Glomerular visceral epithelial cell (primary cell): ENCODE results near the gene METTL24.
"Not testable (repeated sequence)": the region's sequence is repeated elsewhere in the genome, so short reads cannot be mapped to it uniquely, and the experiment has no call there.

Experiments used
- DNase-seq: peaks from one replicate; pipeline ENCODE4 v3.0.0-alpha.2; 2016; ENCODE audit errors: extremely low spot score

Gene METTL24

GRCh38 chr6:110360676-110361075, 2.5 kb upstream of the METTL24 start:
- DNase-seq = peak; percentile 67

- no peak for DNase-seq
Observed at GRCh38 chr6:110359556-110359955, 1.4 kb upstream of the METTL24 start.

DNA sequence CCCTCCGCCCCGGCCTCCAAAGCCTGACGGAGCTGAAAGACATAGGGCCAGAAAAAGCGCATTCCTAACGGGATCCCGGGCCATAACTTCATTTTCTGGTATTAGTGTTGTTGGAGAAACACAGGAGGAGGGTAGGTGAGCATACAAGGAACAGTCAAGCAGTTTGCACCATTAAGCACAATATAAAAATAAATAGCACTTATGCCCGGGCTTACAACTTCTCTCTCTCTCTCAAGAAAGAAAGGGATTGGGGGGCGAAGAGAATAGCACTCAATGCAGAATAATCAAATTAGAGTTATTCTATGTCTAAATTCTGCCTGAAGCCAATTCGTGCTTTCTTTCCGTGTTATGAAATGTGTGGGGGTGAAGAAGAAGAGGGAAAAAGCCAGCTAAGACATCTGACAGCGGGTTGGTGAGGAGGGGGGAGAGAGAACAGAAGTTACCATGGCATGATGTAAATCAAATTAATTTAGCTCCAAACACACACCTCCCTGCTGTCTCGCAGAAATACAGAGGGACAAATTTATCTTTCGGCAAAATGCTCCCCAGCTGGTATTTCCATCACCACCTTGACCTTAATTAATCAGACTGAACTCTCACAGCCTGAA, 508 bp upstream of the METTL24 start:
- no peak for DNase-seq

DNA sequence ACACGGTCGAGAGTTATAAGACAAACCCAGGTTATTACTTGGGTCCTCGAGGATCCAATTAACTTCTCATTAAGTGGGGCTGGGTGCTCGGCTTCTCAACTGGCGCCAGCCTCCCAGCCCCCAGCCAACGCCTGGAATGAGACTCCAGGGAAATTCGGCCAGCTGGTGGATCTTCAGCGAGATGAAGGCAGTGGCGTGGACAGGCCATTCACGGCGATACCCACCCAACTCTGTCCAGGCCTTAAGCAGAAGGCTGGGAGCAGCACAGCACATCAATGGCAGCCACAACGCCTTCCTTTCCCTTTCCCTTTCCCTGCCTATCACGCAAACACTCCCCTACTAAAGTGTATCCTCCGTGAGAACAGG, 868 bp downstream of the METTL24 start:
- DNase-seq = no peak

DNA sequence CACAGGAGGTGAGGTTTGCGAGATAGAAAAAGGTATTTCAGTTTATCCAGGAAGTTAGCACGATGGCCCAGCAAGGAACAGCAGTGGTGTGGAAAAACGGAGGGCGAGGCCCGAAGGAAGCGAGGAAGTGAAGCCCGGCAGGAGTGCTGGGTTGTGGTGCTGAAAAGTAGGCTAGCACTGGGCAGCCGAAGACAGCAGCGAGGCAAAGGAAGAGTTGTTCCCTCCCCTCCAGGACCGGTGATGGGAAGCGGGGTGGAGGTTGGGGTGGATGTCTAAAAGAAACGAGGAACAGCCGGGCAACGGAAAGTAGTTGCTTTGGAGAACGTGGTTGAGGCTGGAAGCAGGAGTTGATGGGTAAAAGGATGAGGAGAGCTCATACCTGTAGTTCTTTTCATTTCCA, 1.4 kb downstream of the METTL24 start:
- DNase-seq = no peak

DNA sequence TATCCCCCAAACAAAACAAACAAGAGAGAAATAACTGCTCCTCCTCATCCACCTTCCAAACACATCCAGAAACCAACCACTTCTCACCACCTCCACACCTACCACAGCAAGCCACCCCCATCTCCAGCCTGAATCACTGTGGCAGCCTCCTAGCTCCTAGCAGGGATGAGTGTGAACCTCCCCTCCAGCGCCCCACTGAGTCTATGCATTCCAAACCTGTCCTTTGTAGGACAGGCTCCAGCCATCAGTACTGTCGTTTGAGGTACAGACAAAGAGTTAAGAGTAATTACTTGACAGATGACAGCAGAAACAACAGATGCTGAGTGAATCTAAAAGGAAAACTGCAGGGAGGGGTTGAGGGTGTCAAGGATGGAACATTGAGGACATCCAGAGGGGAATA, 2.4 kb downstream of the METTL24 start:
- no peak for DNase-seq

DNA sequence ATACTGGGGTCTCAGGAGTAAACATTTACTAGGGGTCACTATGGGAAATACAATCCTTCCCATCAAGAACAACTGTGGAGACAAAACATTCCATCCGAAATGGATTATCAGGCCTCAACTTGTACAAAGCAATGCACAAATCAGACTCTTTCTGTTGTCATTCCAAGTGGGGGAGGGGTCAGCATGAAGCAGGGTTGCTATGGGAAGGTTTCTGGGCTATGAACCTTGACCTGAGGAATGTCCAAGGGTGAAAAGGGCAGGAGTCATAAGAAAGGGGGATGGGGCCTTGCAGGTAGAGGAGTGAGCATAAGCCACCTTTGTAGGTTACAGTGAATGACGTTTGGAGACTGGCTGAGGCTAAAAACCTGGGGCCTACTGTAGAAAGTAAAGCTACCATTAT, 3.1 kb downstream of the METTL24 start:
- no peak for DNase-seq

DNA sequence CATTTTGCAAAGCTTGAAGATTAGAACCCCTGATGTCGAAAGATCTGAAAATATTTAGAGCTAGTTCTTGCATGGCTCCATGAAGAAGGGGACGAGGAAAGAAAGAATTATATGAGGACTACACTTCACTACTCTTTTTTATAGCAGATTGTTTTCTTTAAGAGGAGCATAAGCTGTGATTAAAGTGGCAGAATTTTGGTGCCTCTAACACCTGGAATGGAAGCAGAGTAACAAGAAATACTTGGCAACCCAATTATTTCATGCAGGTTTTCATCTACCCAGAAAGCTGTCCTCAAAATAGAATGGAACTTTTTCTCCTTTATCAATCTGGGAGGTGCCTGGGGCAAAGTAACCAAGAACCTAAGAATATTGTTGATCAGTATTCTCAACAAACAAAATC, 4.0 kb downstream of the METTL24 start:
- DNase-seq = no peak

- DNase-seq = no peak
Observed at GRCh38 chr6:110353457-110354001, 4.6 kb downstream of the METTL24 start.

DNA sequence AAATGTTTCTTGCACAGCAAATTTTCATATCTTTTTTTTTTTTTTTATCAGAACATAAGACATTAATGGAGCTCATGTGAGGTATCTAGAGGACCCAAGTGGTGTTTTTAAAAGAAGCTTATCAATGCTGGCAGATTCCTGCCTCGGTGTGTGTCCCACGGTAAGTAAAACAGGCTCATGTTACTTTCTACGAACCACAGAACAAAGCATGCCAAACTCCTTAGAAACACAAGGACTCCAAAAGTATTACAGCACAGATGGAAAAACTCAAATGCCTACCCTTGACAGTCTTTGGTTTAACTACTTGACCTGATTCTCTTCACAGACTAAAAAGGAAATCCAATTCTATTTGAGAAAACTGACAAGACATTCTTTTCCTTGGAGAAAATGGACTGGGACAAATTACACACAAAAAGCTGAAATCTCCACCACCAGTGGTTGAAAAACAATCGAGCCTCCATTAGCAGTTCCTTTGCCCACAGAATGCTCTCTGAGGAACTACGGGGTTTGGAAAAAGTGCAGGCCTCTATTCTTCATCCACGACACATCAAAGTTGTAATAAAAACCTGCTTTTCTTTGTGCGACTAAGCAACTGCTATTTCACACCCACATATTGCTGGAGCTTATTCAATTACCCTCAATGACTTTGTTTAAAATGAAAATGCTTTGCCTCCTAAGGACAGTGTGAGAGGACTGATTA, 5.4 kb downstream of the METTL24 start:
- DNase-seq = no peak

DNA sequence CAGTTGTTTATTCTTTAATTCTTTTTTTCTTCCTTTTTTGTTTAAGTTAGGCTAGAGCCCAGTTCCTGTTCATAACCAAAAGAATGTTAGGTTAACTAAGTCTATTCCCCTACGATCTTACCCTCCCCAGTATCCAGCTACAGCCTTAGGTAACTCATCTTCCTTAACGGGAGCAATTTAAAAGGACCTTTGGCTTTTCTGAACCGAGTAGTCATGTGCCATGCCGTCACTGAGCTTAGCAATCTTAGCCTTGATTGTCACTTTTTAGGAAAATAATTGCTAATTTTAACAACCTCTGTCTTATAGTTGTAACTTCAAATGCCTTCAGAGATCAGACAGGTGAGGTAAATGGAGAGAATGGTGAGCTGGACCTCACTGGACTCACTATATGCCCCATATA, 6.2 kb downstream of the METTL24 start:
- DNase-seq = no peak

DNA sequence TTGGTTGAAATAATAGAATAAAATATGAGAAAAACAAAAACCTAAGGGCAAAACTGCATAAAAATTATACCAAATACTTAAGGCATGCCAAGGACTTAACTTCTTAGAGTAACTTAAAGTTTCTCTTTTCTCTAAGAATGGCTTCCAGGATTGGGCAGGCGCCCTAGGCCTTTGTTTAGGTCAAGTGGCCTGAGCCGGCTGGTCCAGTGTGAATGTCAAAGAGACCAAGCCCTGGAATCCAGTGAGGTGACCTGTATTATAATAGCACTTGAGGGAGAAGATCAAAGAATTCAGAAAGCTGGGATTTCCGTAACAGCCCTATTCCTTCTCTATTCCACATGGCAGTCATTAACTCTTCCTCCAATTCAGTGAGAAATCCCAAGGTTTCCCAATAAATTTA, 6.6 kb downstream of the METTL24 start:
- no peak for DNase-seq

- DNase-seq = not testable (repeated sequence)
Observed at GRCh38 chr6:110350593-110350992, 7.6 kb downstream of the METTL24 start.

GRCh38 chr6:110348961-110349690, 9.0 kb downstream of the METTL24 start:
- DNase-seq = peak; percentile 9

GRCh38 chr6:110345025-110345424, 13.1 kb downstream of the METTL24 start:
- no peak for DNase-seq

GRCh38 chr6:110342759-110343158, 15.4 kb downstream of the METTL24 start:
- no peak for DNase-seq

- no peak for DNase-seq
Observed at GRCh38 chr6:110341663-110342596, 16.2 kb downstream of the METTL24 start.

DNA sequence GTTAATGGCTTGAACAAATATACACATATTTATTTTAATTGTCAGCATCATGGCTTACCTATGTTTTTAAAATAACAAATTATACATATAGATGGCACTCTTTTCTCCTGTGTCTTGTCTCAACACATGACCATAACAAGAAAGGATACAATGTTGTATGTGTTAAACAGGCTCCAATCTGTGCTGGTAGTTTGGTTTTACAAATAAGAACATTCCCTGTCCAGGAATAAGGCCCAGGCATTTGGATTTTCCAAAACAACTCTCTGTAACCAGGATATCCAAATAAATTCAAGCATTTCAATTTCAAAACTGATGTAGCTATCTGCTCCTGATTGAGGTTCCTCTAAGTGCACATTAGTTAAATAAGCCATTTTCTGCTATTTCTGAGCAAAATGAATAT, 17.1 kb downstream of the METTL24 start:
- no peak for DNase-seq

- DNase-seq = no peak
Observed at GRCh38 chr6:110340392-110340965, 17.7 kb downstream of the METTL24 start.

- DNase-seq = no peak
Observed at GRCh38 chr6:110338820-110339470, 19.2 kb downstream of the METTL24 start.

DNA sequence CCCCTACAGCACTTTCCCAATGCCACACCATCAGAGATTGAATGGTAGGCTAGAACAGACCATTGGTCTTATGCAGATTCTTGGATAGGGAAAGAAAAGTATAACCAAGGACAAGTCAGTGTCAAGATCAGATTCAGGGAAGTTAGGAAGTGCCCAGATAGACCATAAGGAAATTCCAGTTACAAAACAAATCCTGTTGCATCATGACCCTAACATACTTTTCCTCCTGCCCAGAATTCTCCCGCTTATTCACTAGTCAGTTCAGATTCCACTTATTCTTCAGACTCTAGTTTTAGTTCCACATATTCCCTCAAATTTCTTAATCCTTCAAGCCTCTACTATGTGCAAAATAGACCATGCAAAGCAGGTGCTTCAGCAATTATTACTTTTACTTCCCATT, 20.7 kb downstream of the METTL24 start:
- DNase-seq = no peak
